NOMO-1 treated with dmso at 0.1 percent for 144 hours (cell line): Measurements from ENCODE around the gene NPS.

ENCODE experiments used
- DNase-seq: peaks from one replicate; lab custom pipeline; 2025; ENCODE audit not compliant: unreplicated experiment; lab: John Stamatoyannopoulos, UW

NPS gene

GRCh38 chr10:127556916-127557315 is 7.8 kb downstream of the NPS start:
- no peak for DNase-seq

- no peak for DNase-seq
Observed at GRCh38 chr10:127561647-127562046, 12.5 kb downstream of the NPS start.

GRCh38 chr10:127563718-127564553 is 14.8 kb downstream of the NPS start:
- DNase-seq: no peak

GRCh38 chr10:127564644-127565043 is 15.5 kb downstream of the NPS start:
- no peak for DNase-seq

GRCh38 chr10:127565583-127565982 is 16.5 kb downstream of the NPS start:
- DNase-seq: no peak

GRCh38 chr10:127569210-127569609 is 20.1 kb downstream of the NPS start:
- DNase-seq: no peak

GRCh38 chr10:127570036-127570435 is 20.9 kb downstream of the NPS start:
- no peak for DNase-seq

GRCh38 chr10:127571386-127571785 is 22.3 kb downstream of the NPS start:
- no peak for DNase-seq

GRCh38 chr10:127576051-127576450 is 26.9 kb downstream of the NPS start:
- DNase-seq: no peak

GRCh38 chr10:127576740-127577161 is 27.6 kb downstream of the NPS start:
- DNase-seq: no peak

- no peak for DNase-seq
Observed at GRCh38 chr10:127577376-127578258, 28.5 kb downstream of the NPS start.

- DNase-seq: no peak
Observed at GRCh38 chr10:127578259-127578960, 29.3 kb downstream of the NPS start.

GRCh38 chr10:127578961-127579305 is 29.8 kb downstream of the NPS start:
- no peak for DNase-seq

GRCh38 chr10:127579640-127580039 is 30.5 kb downstream of the NPS start:
- no peak for DNase-seq

GRCh38 chr10:127580822-127581221 is 31.7 kb downstream of the NPS start:
- DNase-seq: no peak

GRCh38 chr10:127585519-127586023 is 36.5 kb downstream of the NPS start:
- no peak for DNase-seq

- DNase-seq: no peak
Observed at GRCh38 chr10:127587668-127588365, 38.7 kb downstream of the NPS start.

GRCh38 chr10:127592586-127592985 is 43.5 kb downstream of the NPS start:
- no peak for DNase-seq

- DNase-seq: no peak
Observed at GRCh38 chr10:127600479-127600878, 51.4 kb downstream of the NPS start.
